Measurements from ENCODE around the gene GSDMA. TPM values are rescaled to one million over a fixed set of nuclear protein-coding genes. Genes with fewer than 3 reads are reported as not detected.
A peak's percentile ranks its signal among the peaks of the same experiment; 100 is the strongest.

The GSDMA gene
- total and polyA plus RNA-seq, 2 experiments from 2014 or later: not detected

DNA sequence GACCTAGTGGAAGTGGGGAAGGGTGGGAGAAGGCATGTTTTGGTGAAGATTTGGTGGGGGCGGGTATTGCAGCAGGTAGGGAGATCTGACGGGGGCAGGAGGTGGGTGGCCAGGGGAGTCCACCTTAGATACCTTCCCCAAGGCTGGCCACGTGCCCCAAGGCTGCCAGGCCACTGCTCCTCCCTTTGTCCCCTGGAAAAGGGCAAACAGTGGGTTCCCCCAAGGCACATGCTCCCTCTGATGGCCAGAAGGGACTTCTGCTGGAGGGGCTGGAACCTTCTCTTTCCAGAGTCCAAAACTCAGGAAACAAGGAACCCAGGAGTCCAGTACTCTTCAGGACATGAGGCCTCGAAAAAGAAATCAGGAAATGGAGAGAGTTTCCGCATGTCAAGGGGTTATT, 11.6 kb downstream of the GSDMA start:
- Histone ChIP-seq H3K36me3 (no peaks in the 10 kb centered on the region), H3K4me3 (no peak overlapping the region), H3K9me3 (ENCODE audit: low read depth) (no peaks in the 10 kb centered on the region), H3K27ac (no peak overlapping the region), H3K27me3 (peaks cover 3% of the 10 kb centered on the region), H3K4me1 (ENCODE audit: low read depth) (no peaks in the 10 kb centered on the region)
- DNase-seq (ENCODE audit: low read depth in 1 of 2, low spot score in 1 of 2): no peak
- TF ChIP-seq, protein P1, sequence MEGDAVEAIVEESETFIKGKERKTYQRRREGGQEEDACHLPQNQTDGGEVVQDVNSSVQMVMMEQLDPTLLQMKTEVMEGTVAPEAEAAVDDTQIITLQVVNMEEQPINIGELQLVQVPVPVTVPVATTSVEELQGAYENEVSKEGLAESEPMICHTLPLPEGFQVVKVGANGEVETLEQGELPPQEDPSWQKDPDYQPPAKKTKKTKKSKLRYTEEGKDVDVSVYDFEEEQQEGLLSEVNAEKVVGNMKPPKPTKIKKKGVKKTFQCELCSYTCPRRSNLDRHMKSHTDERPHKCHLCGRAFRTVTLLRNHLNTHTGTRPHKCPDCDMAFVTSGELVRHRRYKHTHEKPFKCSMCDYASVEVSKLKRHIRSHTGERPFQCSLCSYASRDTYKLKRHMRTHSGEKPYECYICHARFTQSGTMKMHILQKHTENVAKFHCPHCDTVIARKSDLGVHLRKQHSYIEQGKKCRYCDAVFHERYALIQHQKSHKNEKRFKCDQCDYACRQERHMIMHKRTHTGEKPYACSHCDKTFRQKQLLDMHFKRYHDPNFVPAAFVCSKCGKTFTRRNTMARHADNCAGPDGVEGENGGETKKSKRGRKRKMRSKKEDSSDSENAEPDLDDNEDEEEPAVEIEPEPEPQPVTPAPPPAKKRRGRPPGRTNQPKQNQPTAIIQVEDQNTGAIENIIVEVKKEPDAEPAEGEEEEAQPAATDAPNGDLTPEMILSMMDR (IDR thresholded peaks at IDR 0.05; ENCODE audit: low read depth, low read length): no peak

DNA sequence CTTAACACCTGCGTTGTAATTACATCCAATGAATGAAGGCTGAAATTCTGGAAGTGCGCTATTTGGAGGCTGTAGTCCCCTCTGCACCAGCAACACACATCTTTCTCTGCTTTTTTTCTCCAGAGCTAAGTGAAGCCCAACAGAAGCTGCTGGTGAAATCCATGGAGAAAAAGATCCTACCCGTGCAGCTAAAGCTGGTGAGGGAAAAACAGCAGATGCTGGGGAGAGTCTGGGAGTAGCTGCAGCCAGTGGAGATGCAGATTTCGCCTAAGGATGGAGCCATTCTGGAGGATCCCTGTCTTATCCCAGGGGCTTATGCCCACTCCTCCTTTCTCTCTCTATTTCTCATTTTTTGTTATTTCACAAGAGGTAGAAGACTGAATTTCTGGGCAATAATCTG, 13.0 kb downstream of the GSDMA start:
- no peak for DNase-seq (ENCODE audit: low read depth in 1 of 2, low spot score in 1 of 2)
- Histone ChIP-seq H3K27ac (no peak overlapping the region), H3K27me3 (peaks cover under 1% of the 10 kb centered on the region), H3K36me3 (no peaks in the 10 kb centered on the region), H3K4me1 (ENCODE audit: low read depth) (no peaks in the 10 kb centered on the region), H3K4me3 (no peak overlapping the region), H3K9me3 (ENCODE audit: low read depth) (no peaks in the 10 kb centered on the region)
- TF ChIP-seq, protein P1 (IDR thresholded peaks at IDR 0.05; ENCODE audit: low read depth, low read length): no peak

DNA sequence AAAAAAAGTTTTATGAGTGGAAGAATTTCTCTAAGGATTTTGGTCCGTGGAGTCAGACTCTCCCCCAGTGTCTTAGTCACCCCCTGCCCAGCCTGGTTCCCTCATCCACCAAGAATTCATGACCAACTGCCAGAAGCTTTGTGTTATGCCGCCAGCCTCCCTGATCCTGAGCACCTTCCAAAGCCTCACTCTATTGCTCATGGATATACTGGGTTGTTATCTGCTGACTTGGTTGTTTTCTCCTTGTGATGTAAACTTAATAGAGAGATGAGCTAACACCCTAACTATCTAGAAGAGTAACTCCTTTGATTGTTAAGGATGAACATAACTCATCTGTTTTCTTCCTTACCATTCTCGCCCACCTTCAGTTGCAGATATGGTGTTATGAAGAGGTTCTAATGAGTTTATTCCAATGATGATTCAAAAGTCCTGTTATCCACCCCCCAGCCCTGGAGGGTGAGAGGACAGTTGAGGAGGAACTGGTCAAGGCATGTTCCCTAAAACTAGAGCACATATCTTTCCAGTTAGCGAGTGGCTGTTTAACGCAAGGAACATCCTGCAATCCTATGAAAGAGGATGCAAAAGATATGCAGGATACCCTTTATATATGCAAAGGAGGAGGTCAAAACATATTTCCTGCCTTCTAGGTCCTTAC, 16.3 kb downstream of the GSDMA start:
- TF ChIP-seq, protein P1 (IDR thresholded peaks at IDR 0.05; ENCODE audit: low read depth, low read length): no peak
- H3K9me3 ChIP-seq (ENCODE audit: low read depth): no peaks in the 10 kb centered on the region
- peak in 1 of 2 donors; percentile 71 for DNase-seq (ENCODE audit: low read depth in 1 of 2, low spot score in 1 of 2)
- no peaks in the 10 kb centered on the region for H3K36me3 ChIP-seq
- H3K4me3 ChIP-seq: no peak overlapping the region
- no peak overlapping the region for H3K27ac ChIP-seq
- peaks cover 8% of the 10 kb centered on the region for H3K4me1 ChIP-seq (ENCODE audit: low read depth)
- H3K27me3 ChIP-seq: no peaks in the 10 kb centered on the region

DNA sequence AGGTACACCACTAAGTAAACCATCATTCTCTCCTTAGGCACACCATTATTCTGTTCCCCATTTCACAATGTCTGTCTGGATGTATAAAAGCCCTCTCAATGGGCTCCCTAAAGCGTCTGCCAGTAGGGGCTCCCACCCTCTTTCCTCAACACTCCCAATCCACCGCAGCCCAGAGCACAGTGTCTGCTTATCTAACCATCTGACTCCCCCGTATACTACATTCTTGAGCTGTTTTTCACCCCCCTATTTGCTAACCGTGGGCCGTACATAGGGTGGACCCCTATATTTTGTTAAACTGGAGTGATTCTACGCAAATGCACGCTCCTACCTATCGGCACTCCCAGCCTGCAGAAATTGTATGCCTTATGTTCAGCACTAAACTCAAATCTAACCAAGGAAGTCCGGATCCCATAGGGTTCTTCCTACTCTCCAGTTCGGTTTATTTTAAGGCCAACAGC, 17.1 kb downstream of the GSDMA start:
- no peaks in the 10 kb centered on the region for H3K27me3 ChIP-seq
- peaks cover 8% of the 10 kb centered on the region for H3K4me1 ChIP-seq (ENCODE audit: low read depth)
- peak overlapping the region; percentile 94 for H3K27ac ChIP-seq
- TF ChIP-seq, protein P1 (IDR thresholded peaks at IDR 0.05; ENCODE audit: low read depth, low read length): peak; percentile 28
- H3K9me3 ChIP-seq (ENCODE audit: low read depth): no peaks in the 10 kb centered on the region
- peaks cover 6% of the 10 kb centered on the region for H3K36me3 ChIP-seq
- peak; percentile 44 to 48 for DNase-seq (ENCODE audit: low read depth in 1 of 2, low spot score in 1 of 2)
- H3K4me3 ChIP-seq: peak overlapping the region; percentile 79

DNA sequence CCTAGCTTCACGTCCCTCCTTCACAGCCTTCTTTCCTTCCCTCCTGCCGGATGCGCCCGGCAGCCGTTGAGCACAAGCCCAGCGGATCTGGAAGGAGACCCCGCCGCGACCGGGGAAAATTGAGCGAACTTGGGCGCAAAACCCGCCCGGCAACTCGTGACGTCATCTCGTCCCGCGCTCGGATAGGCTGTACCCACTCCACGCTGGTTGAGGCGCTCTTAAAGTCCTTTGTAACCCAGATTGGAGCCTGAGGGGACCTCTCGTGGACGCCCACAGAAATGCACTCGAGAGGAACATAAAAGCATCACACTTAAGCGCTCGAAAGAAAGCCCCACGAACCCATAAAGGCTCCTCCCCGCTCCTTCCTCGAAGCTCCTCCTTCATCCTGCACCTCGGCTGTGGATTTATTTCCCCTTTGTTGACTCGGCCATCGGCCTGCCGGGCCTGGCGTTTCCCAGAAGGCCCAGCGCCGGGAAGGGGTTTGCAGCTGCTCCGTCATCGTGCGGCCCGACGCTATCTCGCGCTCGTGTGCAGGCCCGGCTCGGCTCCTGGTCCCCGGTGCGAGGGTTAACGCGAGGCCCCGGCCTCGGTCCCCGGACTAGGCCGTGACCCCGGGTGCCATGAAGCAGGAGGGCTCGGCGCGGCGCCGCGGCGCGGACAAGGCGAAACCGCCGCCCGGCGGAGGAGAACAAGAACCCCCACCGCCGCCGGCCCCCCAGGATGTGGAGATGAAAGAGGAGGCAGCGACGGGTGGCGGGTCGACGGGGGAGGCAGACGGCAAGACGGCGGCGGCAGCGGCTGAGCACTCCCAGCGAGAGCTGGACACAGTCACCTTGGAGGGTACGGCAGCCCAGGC, 17.8 kb downstream of the GSDMA start, which contains the start of gene PSMD3:
Gene PSMD3, plus strand, starts transcription at position 457 of the 856 bp plus-strand sequence. Its CDS starts 164 bp downstream, at position 621.
- H3K4me1 ChIP-seq (ENCODE audit: low read depth): peaks cover 8% of the 10 kb centered on the region
- TF ChIP-seq, protein P1 (IDR thresholded peaks at IDR 0.05; ENCODE audit: low read depth, low read length): peak; percentile 81
- H3K27ac ChIP-seq: peak within 1 kb of the TSS; percentile 94

More for the DNA sequence above, 17.8 kb downstream of the GSDMA start, which contains the start of gene PSMD3:
- Histone ChIP-seq H3K27me3 (no peaks in the 10 kb centered on the region), H3K4me3 (peak within 1 kb of the TSS; percentile 79), H3K36me3 (peaks cover 11% of the 10 kb centered on the region), H3K9me3 (ENCODE audit: low read depth) (no peaks in the 10 kb centered on the region)
- DNase-seq (ENCODE audit: low read depth in 1 of 2, low spot score in 1 of 2): peak; percentile 99 to 100
